Adrenal gland (tissue), 19 donors: ENCODE measurements around the gene UQCRH. TPM values are rescaled to one million over a fixed set of nuclear protein-coding genes. Genes with fewer than 3 reads are reported as not detected.
A peak's percentile ranks its signal among the peaks of the same experiment; 100 is the strongest.

Source experiments
- DNase-seq, 7 donors: peaks; one replicate each; pipeline ENCODE4 v3.0.0-alpha.2; 2019 to 2020
- H3K27ac ChIP-seq, 5 donors: fragments of 200-600 bp; sonication (generic) in 4 of 5; 1 replicate in 3 of 5; 2 replicates in 2 of 5; pipeline versions ENCODE4 v1.5.1 to v1.8.0; 2016 to 2020; ENCODE audit warnings: mild to moderate bottlenecking in 1 of 5
- H3K27me3 ChIP-seq: fragments of 200-600 bp; 2 replicates; pipeline ENCODE4 v1.8.0; 2021
- H3K36me3 ChIP-seq, 2 donors: fragments of 200-600 bp; replicated peaks in 1 of 2; 1 replicate in 1 of 2; 2 replicates in 1 of 2; pipeline versions ENCODE4 v1.5.1 to v1.8.0; 2018 to 2022
- H3K4me1 ChIP-seq, 2 donors: fragments of 200-600 bp; replicated peaks in 1 of 2; 1 replicate in 1 of 2; 2 replicates in 1 of 2; pipeline versions ENCODE4 v1.5.1 to v1.8.0; 2018 to 2021
- H3K4me3 ChIP-seq, 4 donors: fragments of 200-600 bp; sonication (generic) in 3 of 4; one replicate each; pipeline ENCODE4 v1.5.1; 2016 to 2018
- H3K9me3 ChIP-seq, 3 donors: fragments of 200-600 bp; sonication (generic) in 1 of 3; replicated peaks in 1 of 3; 1 replicate in 2 of 3; 2 replicates in 1 of 3; pipeline versions ENCODE4 v1.5.1 to v1.8.0; 2016 to 2021
- CTCF ChIP-seq, 6 experiments: fragments of 450-650 bp in 4 of 6; fragments of 200-600 bp in 2 of 6; sonication (generic) in 1 of 6; IDR thresholded peaks; 1 replicate in 5 of 6; 2 replicates in 1 of 6; pipeline versions ENCODE4 v1.5.1 to v1.8.0; 2016 to 2021; ENCODE audit warnings: antibody characterized with exemption in 6 of 6, mild to moderate bottlenecking in 2 of 6, moderate library complexity in 1 of 6
- POLR2A ChIP-seq, 2 donors: fragments of 450-650 bp; IDR thresholded peaks; one replicate each; pipeline ENCODE4 v1.6.1; 2017; ENCODE audit warnings: antibody characterized with exemption in 2 of 2, mild to moderate bottlenecking in 2 of 2, moderate library complexity in 1 of 2
- WGBS, 4 donors: extraction: QIAGEN DNeasy Blood & Tissue Kit in 2 of 4; methylation state at CpG; one replicate each; pipeline versions ENCODE4 v1.1.5 to v1.1.7; 2013 to 2017; 5-methylcytosine and 5-hydroxymethylcytosine counted together
- intact Hi-C, 2 donors: fragments of 100-400 bp; cut with DNase I; formaldehyde crosslinking; loops; one replicate each; pipeline versions ENCODE4 v1.14.1 to v1.15.0; 2022 to 2023
- long read RNA-seq, 10 donors: library from polyadenylated mRNA in 3 of 10; unstranded in 2 of 10; stranded (forward) in 1 of 10; transcript quantifications; one replicate each; pipeline ENCODE4 v2.0.0 and lab custom pipeline, GENCODE V29; 2021 to 2026
- polyA plus RNA-seq, 3 donors: library from polyadenylated mRNA; stranded (reverse); fragments of 200-250 nt in 2 of 3; fragments of 350-450 nt in 1 of 3; fragmentation: Illumina TruSeq in 1 of 3; extraction: RNeasy Lipid Tissue Mini Kit (QIAGEN cat#74804) in 1 of 3; gene quantifications; one replicate each; pipeline ENCODE4 v1.2.3, GENCODE V29; 2013 to 2014
- total RNA-seq, 9 donors: library from RNA; depleted of rRNA in 4 of 9; stranded (reverse); fragments of >200 nt in 4 of 9; fragments of 120-200 nt in 1 of 9; fragmentation: NEBNext Ultra II Directional in 1 of 9; extraction: Animal tissue kit (Norgen Biotek cat#: 25700) in 1 of 9; gene quantifications; one replicate each; pipeline versions ENCODE4 v1.1.0 to v1.2.4, GENCODE V29; 2013 to 2023
- donor health status: healthy with polysubstance abuse.
- donor health status: Bipolar disorder and iron deficiency.
- donor health status: DM: yes; HTN: yes; CAD: no.
- donor health status: DM: no; HTN: no; CAD: no.
- donor health status: DM: no; HTN: no; CAD: no.
- donor health status: DM: yes; HTN: yes; CAD: no.

The UQCRH gene
- 100 to 1,000 TPM; 118 to 317 (median 169) TPM for total RNA-seq
- 100 to 1,000 TPM; 174 to 256 (median 245) TPM for polyA plus RNA-seq
- long read RNA-seq, donor 1, transcript UQCRH-201 (4 exons, 604 nt) = major isoform, 151 of 204 reads
- long read RNA-seq, donor 1, transcript UQCRH-202 (2 exons, 621 nt) = minor isoform, 8 of 204 reads
- long read RNA-seq, donor 1, transcript UQCRH-205 (5 exons, 674 nt) = minor isoform, 21 of 204 reads
- long read RNA-seq, donor 1, partial matches to known transcripts = 0 of 204 reads
- long read RNA-seq, donor 1, other reads (novel, unspliced or antisense) = 23 of 204 reads
- long read RNA-seq, donor 2, transcript UQCRH-202 (2 exons, 621 nt) = minor isoform, 7 of 126 reads
- long read RNA-seq, donor 2, transcript UQCRH-201 (4 exons, 604 nt) = major isoform, 77 of 126 reads
- long read RNA-seq, donor 2, transcript UQCRH-205 (5 exons, 674 nt) = minor isoform, 8 of 126 reads
- long read RNA-seq, donor 2, partial matches to known transcripts = 0 of 126 reads
- long read RNA-seq, donor 2, other reads (novel, unspliced or antisense) = 34 of 126 reads
- long read RNA-seq, donor 3, transcript UQCRH-201 (4 exons, 604 nt) = major isoform, 102 of 154 reads
- long read RNA-seq, donor 3, transcript UQCRH-205 (5 exons, 674 nt) = minor isoform, 17 of 154 reads
- long read RNA-seq, donor 3, transcript UQCRH-202 (2 exons, 621 nt) = minor isoform, 7 of 154 reads
- long read RNA-seq, donor 3, partial matches to known transcripts = 9 of 154 reads
- long read RNA-seq, donor 3, other reads (novel, unspliced or antisense) = 19 of 154 reads
- long read RNA-seq, donor 4, transcript UQCRH-201 (4 exons, 604 nt) = major isoform, 87 of 108 reads
- long read RNA-seq, donor 4, transcript UQCRH-205 (5 exons, 674 nt) = minor isoform, 17 of 108 reads
- long read RNA-seq, donor 4, partial matches to known transcripts = 1 of 108 reads
- long read RNA-seq, donor 4, other reads (novel, unspliced or antisense) = 2 of 108 reads
- long read RNA-seq, donor 5, transcript UQCRH-205 (5 exons, 674 nt) = minor isoform, 19 of 84 reads
- long read RNA-seq, donor 5, transcript UQCRH-201 (4 exons, 604 nt) = major isoform, 58 of 84 reads
- long read RNA-seq, donor 5, partial matches to known transcripts = 2 of 84 reads
- long read RNA-seq, donor 5, other reads (novel, unspliced or antisense) = 3 of 84 reads
- long read RNA-seq, donor 6, transcript UQCRH-201 (4 exons, 604 nt) = major isoform, 95 of 128 reads
- long read RNA-seq, donor 6, transcript UQCRH-205 (5 exons, 674 nt) = minor isoform, 25 of 128 reads
- long read RNA-seq, donor 6, partial matches to known transcripts = 0 of 128 reads
- long read RNA-seq, donor 6, other reads (novel, unspliced or antisense) = 6 of 128 reads
- long read RNA-seq, donor 7, transcript UQCRH-202 (2 exons, 621 nt) = minor isoform, 14 of 131 reads
- long read RNA-seq, donor 7, transcript UQCRH-201 (4 exons, 604 nt) = major isoform, 95 of 131 reads
- long read RNA-seq, donor 7, transcript UQCRH-205 (5 exons, 674 nt) = minor isoform, 7 of 131 reads
- long read RNA-seq, donor 7, partial matches to known transcripts = 0 of 131 reads
- long read RNA-seq, donor 7, other reads (novel, unspliced or antisense) = 13 of 131 reads
- long read RNA-seq, donor 8, transcript UQCRH-201 (4 exons, 604 nt) = major isoform, 124 of 163 reads
- long read RNA-seq, donor 8, transcript UQCRH-202 (2 exons, 621 nt) = minor isoform, 5 of 163 reads
- long read RNA-seq, donor 8, transcript UQCRH-205 (5 exons, 674 nt) = minor isoform, 18 of 163 reads
- long read RNA-seq, donor 8, partial matches to known transcripts = 0 of 163 reads
- long read RNA-seq, donor 8, other reads (novel, unspliced or antisense) = 15 of 163 reads
- long read RNA-seq, donor 9, transcript UQCRH-202 (2 exons, 621 nt) = minor isoform, 7 of 133 reads
- long read RNA-seq, donor 9, transcript UQCRH-201 (4 exons, 604 nt) = major isoform, 104 of 133 reads
- long read RNA-seq, donor 9, transcript UQCRH-205 (5 exons, 674 nt) = minor isoform, 9 of 133 reads
- long read RNA-seq, donor 9, partial matches to known transcripts = 0 of 133 reads
- long read RNA-seq, donor 9, other reads (novel, unspliced or antisense) = 11 of 133 reads
- long read RNA-seq, donor 10, transcript UQCRH-205 (5 exons, 674 nt) = minor isoform, 7 of 54 reads
- long read RNA-seq, donor 10, transcript UQCRH-201 (4 exons, 604 nt) = major isoform, 44 of 54 reads
- long read RNA-seq, donor 10, partial matches to known transcripts = 0 of 54 reads
- long read RNA-seq, donor 10, other reads (novel, unspliced or antisense) = 0 of 54 reads

GRCh38 chr1:46303038-46303871, at the start of gene UQCRH, which contains the start of gene LRRC41:
UQCRH (plus strand) TSS chr1:46303698; CDS start chr1:46303767, 69 bp downstream.
LRRC41 (minus strand) TSS chr1:46303616; CDS start chr1:46303322, 294 bp downstream.
- no peaks in the 10 kb centered on the region for H3K9me3 ChIP-seq
- peak; percentile 91 to 98 (median 97) for DNase-seq
- peaks cover 32 to 59% of the 10 kb centered on the region in 2 donors for H3K4me1 ChIP-seq
- intact Hi-C loops = no loop called here
- TF ChIP-seq POLR2A (IDR thresholded peaks at IDR 0.05) (peak; percentile 96 to 97), CTCF (IDR thresholded peaks at IDR 0.05) (peak in 1 of 6 experiments; percentile 4)
- H3K36me3 ChIP-seq = no peaks in the 10 kb centered on the region
- WGBS, 4 donors = 0 to 1% (median 0%) methylated on average over 15 to 61 of the region's 61 CpGs
- no peaks in the 10 kb centered on the region for H3K27me3 ChIP-seq
- peak within 1 kb of the TSS; percentile 66 to 90 (median 82) for H3K4me3 ChIP-seq
- peak within 1 kb of the TSS; percentile 93 to 99 (median 99) for H3K27ac ChIP-seq

- no peak for DNase-seq
- intact Hi-C loops = no loop called here
- Histone ChIP-seq H3K9me3 (no peaks in the 10 kb centered on the region), H3K4me3 (no peak overlapping the region), H3K36me3 (no peaks in the 10 kb centered on the region), H3K4me1 (no peaks in the 10 kb centered on the region), H3K27ac (no peak overlapping the region), H3K27me3 (no peaks in the 10 kb centered on the region)
- 91 to 97% (median 94%) methylated on average over 5 of the region's 5 CpGs for WGBS, 4 donors
- TF ChIP-seq POLR2A (IDR thresholded peaks at IDR 0.05) = no peak
- no peak for TF ChIP-seq CTCF (IDR thresholded peaks at IDR 0.05)
Measured at GRCh38 chr1:46254668-46255067, 48.8 kb upstream of the UQCRH start.
